H9 (cell line): ENCODE measurements around the gene LBH. TPM values are rescaled to one million over a fixed set of nuclear protein-coding genes. Genes with fewer than 3 reads are reported as not detected.
A peak's percentile ranks its signal among the peaks of the same experiment; 100 is the strongest.

Experiments
- DNase-seq: peaks from one replicate; pipeline ENCODE4 v3.0.0-alpha.2; 2017
- H2AFZ ChIP-seq: one replicate; pipeline ENCODE4 v1.6.1; 2013; ENCODE audit warnings: mild to moderate bottlenecking, low read length, control low read depth, moderate library complexity
- H2AK5ac ChIP-seq: 2 replicates; pipeline ENCODE4 v1.6.1; 2013; ENCODE audit warnings: low read length, control low read depth, mixed read lengths; ENCODE audit not compliant: insufficient read length
- H2BK120ac ChIP-seq: one replicate; pipeline ENCODE4 v1.6.1; 2013; ENCODE audit warnings: low read depth, mild to moderate bottlenecking, low read length, control low read depth, inconsistent platforms; ENCODE audit not compliant: poor library complexity, severe bottlenecking
- H2BK12ac ChIP-seq: 2 replicates; pipeline ENCODE4 v1.6.1; 2013; ENCODE audit warnings: low read length, control low read depth, mixed read lengths, low read depth; ENCODE audit not compliant: insufficient read length
- H2BK15ac ChIP-seq: 2 replicates; pipeline ENCODE4 v1.6.1; 2013; ENCODE audit warnings: low read depth, low read length, control low read depth
- H2BK20ac ChIP-seq: one replicate; pipeline ENCODE4 v1.6.1; 2013; ENCODE audit warnings: low read depth, mild to moderate bottlenecking, low read length, control low read depth, inconsistent platforms; ENCODE audit not compliant: poor library complexity, severe bottlenecking
- H2BK5ac ChIP-seq: 2 replicates; pipeline ENCODE4 v1.6.1; 2013; ENCODE audit warnings: low read length, control low read depth, mixed read lengths; ENCODE audit not compliant: insufficient read length
- H3K14ac ChIP-seq: 2 replicates; pipeline ENCODE4 v1.6.1; 2013; ENCODE audit warnings: low read length, control low read depth; ENCODE audit not compliant: insufficient read depth
- H3K18ac ChIP-seq: 2 replicates; pipeline ENCODE4 v1.6.1; 2013; ENCODE audit warnings: low read depth, mild to moderate bottlenecking, mixed read lengths, low read length, control low read depth; ENCODE audit not compliant: insufficient read length
- H3K23ac ChIP-seq: 2 replicates; pipeline ENCODE4 v1.6.1; 2013; ENCODE audit warnings: low read length, control low read depth, mixed read lengths, low read depth; ENCODE audit not compliant: insufficient read length
- H3K23me2 ChIP-seq: 2 replicates; pipeline ENCODE4 v1.6.1; 2013; ENCODE audit warnings: low read depth, mild to moderate bottlenecking, mixed read lengths, low read length, control low read depth; ENCODE audit not compliant: insufficient read length, poor library complexity, severe bottlenecking
- H3K27ac ChIP-seq: 2 replicates; pipeline ENCODE4 v1.5.1; 2013; ENCODE audit warnings: low read length, control low read depth, mixed read lengths, low read depth; ENCODE audit not compliant: insufficient read length
- H3K27me3 ChIP-seq: 2 replicates; pipeline ENCODE4 v1.6.1; 2013; ENCODE audit warnings: low read length, control low read depth, inconsistent platforms; ENCODE audit not compliant: insufficient read depth
- H3K4ac ChIP-seq: 2 replicates; pipeline ENCODE4 v1.6.1; 2013; ENCODE audit warnings: low read depth, mild to moderate bottlenecking, control low read depth, inconsistent platforms, low read length, moderate library complexity
- H3K4me1 ChIP-seq: 2 replicates; pipeline ENCODE4 v1.6.1; 2013; ENCODE audit warnings: low read length, control low read depth, inconsistent platforms; ENCODE audit not compliant: insufficient read depth
- H3K4me2 ChIP-seq: 2 replicates; pipeline ENCODE4 v1.6.1; 2013; ENCODE audit warnings: low read length, control low read depth, mixed read lengths; ENCODE audit not compliant: insufficient read length, insufficient read depth
- H3K56ac ChIP-seq: 2 replicates; pipeline ENCODE4 v1.6.1; 2013; ENCODE audit warnings: low read depth, mild to moderate bottlenecking, mixed read lengths, low read length, control low read depth; ENCODE audit not compliant: insufficient read length
- H3K79me1 ChIP-seq: 2 replicates; pipeline ENCODE4 v1.6.1; 2013; ENCODE audit warnings: low read depth, mild to moderate bottlenecking, moderate library complexity, low read length, control low read depth, inconsistent platforms; ENCODE audit not compliant: insufficient read depth, poor library complexity, severe bottlenecking
- H3K79me2 ChIP-seq: 2 replicates; pipeline ENCODE4 v1.6.1; 2013; ENCODE audit warnings: low read length, control low read depth, inconsistent platforms; ENCODE audit not compliant: insufficient read depth
- H3K9ac ChIP-seq: 2 replicates; pipeline ENCODE4 v1.6.1; 2013; ENCODE audit warnings: low read length, control low read depth, mixed read lengths; ENCODE audit not compliant: insufficient read length; ENCODE audit errors: extremely low read depth
- H3K9me3 ChIP-seq: one replicate; pipeline ENCODE4 v1.6.1; 2013; ENCODE audit warnings: low read depth, low read length, inconsistent platforms; ENCODE audit not compliant: control insufficient read depth
- H3T11ph ChIP-seq: one replicate; pipeline ENCODE4 v1.6.1; 2013; ENCODE audit warnings: mild to moderate bottlenecking, low read length, control low read depth, inconsistent platforms
- H4K20me1 ChIP-seq: one replicate; pipeline ENCODE4 v1.6.1; 2013; ENCODE audit not compliant: control insufficient read depth, insufficient read length, insufficient read depth
- H4K5ac ChIP-seq: 2 replicates; pipeline ENCODE4 v1.6.1; 2013; ENCODE audit warnings: low read depth, mild to moderate bottlenecking, mixed read lengths, low read length, control low read depth; ENCODE audit not compliant: insufficient read length
- H4K8ac ChIP-seq: replicated peaks from 2 replicates; pipeline ENCODE4 v1.6.1; 2013; ENCODE audit warnings: low read length, control low read depth, mixed read lengths, low read depth; ENCODE audit not compliant: insufficient read length
- H4K91ac ChIP-seq: 2 replicates; pipeline ENCODE4 v1.6.1; 2013; ENCODE audit warnings: low read depth, mild to moderate bottlenecking, moderate library complexity, mixed read lengths, low read length, control low read depth; ENCODE audit not compliant: insufficient read length
- H3K27ac Mint-ChIP-seq, 3 experiments: 2 replicates in 2 of 3; 3 replicates in 1 of 3; pipeline ENCODE4 v1.8.0; 2020 to 2021; ENCODE audit warnings: mixed read lengths in 3 of 3, mild to moderate bottlenecking in 1 of 3, moderate library complexity in 1 of 3
- H3K27me3 Mint-ChIP-seq: 2 replicates; pipeline ENCODE4 v1.8.0; 2021; ENCODE audit warnings: low read depth, mild to moderate bottlenecking, moderate library complexity, mixed read lengths
- H3K36me3 Mint-ChIP-seq, 3 experiments: 2 replicates in 2 of 3; 3 replicates in 1 of 3; pipeline ENCODE4 v1.8.0; 2020 to 2021; ENCODE audit warnings: low read depth in 3 of 3, mixed read lengths in 3 of 3; ENCODE audit not compliant: insufficient read depth in 1 of 3
- H3K4me1 Mint-ChIP-seq, 2 experiments: 2 replicates each; pipeline ENCODE4 v1.8.0; 2020; ENCODE audit warnings: mixed read lengths in 2 of 2
- H3K4me3 Mint-ChIP-seq, 2 experiments: 2 replicates in 1 of 2; 3 replicates in 1 of 2; pipeline ENCODE4 v1.8.0; 2020 to 2021; ENCODE audit warnings: mild to moderate bottlenecking in 2 of 2, mixed read lengths in 2 of 2, moderate library complexity in 1 of 2
- H3K9me3 Mint-ChIP-seq, 2 experiments: 2 replicates in 1 of 2; 3 replicates in 1 of 2; pipeline ENCODE4 v1.8.0; 2020; ENCODE audit warnings: mild to moderate bottlenecking in 2 of 2, mixed read lengths in 2 of 2, moderate library complexity in 1 of 2
- WGBS: extraction: QIAGEN DNeasy Blood & Tissue Kit; methylation state at CpG from one replicate; pipeline ENCODE4 v1.1.7; 2013; ENCODE audit warnings: missing lambda C conversion rate, low lambda C conversion rate, mixed read lengths; ENCODE audit not compliant: insufficient read length; ENCODE audit errors: extremely low coverage; 5-methylcytosine and 5-hydroxymethylcytosine counted together
- total RNA-seq: library from RNA; stranded (reverse); gene quantifications from 2 replicates; pipeline ENCODE4 v1.2.1, GENCODE V29; 2021
- TF ChIP-seq, protein P1 (sequence below): fragments of 200-600 bp; sonication (generic); conservative IDR thresholded peaks from 3 replicates; pipeline ENCODE4 v1.8.0; 2021; ENCODE audit warnings: antibody characterized with exemption, mild to moderate bottlenecking

Gene LBH
- total RNA-seq, 1 experiment from 2014 or later, result 53.0 TPM

GRCh38 chr2:30233271-30234009, 2.1 kb downstream of the LBH start:
- H2AFZ ChIP-seq, result no peak overlapping the region
- H3K14ac ChIP-seq, result no peak overlapping the region
- no peak overlapping the region for H2BK15ac ChIP-seq
- peaks cover 24 to 36% of the 10 kb centered on the region in 2 experiments for H3K4me1 Mint-ChIP-seq
- TF ChIP-seq, protein P1, sequence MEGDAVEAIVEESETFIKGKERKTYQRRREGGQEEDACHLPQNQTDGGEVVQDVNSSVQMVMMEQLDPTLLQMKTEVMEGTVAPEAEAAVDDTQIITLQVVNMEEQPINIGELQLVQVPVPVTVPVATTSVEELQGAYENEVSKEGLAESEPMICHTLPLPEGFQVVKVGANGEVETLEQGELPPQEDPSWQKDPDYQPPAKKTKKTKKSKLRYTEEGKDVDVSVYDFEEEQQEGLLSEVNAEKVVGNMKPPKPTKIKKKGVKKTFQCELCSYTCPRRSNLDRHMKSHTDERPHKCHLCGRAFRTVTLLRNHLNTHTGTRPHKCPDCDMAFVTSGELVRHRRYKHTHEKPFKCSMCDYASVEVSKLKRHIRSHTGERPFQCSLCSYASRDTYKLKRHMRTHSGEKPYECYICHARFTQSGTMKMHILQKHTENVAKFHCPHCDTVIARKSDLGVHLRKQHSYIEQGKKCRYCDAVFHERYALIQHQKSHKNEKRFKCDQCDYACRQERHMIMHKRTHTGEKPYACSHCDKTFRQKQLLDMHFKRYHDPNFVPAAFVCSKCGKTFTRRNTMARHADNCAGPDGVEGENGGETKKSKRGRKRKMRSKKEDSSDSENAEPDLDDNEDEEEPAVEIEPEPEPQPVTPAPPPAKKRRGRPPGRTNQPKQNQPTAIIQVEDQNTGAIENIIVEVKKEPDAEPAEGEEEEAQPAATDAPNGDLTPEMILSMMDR, result 0 out of 3 replicates have a peak, but pooled peaks have one; percentile 13
- H3K9me3 Mint-ChIP-seq, result no peaks in the 10 kb centered on the region
- H3T11ph ChIP-seq, result no peak overlapping the region
- H3K23me2 ChIP-seq, result peaks cover 20% of the 10 kb centered on the region
- no peak overlapping the region for H3K4ac ChIP-seq
- no peaks in the 10 kb centered on the region for H3K9me3 ChIP-seq
- H4K8ac ChIP-seq, result no peak overlapping the region
- peaks cover 3% of the 10 kb centered on the region; the same call in 1 of the 2 replicates for H3K4me1 ChIP-seq
- H3K9ac ChIP-seq, result no peak overlapping the region
- no peaks in the 10 kb centered on the region for H3K79me1 ChIP-seq
- peaks cover 6% of the 10 kb centered on the region; the same call in 1 of the 2 replicates for H3K27me3 ChIP-seq
- peaks cover 9 to 35% (median 12%) of the 10 kb centered on the region in 3 experiments; a peak in 6 of 7 replicates for H3K36me3 Mint-ChIP-seq
- no CpG with 5 or more reads among the region's 4 CpGs for WGBS
- H4K91ac ChIP-seq, result no peak overlapping the region
- H2BK20ac ChIP-seq, result no peak overlapping the region
- no peaks in the 10 kb centered on the region for H4K20me1 ChIP-seq
- H2BK12ac ChIP-seq, result no peak overlapping the region
- H3K27me3 Mint-ChIP-seq, result peaks cover 27% of the 10 kb centered on the region
- H2BK5ac ChIP-seq, result no peak overlapping the region
- no peak overlapping the region for H2AK5ac ChIP-seq
- H3K18ac ChIP-seq, result no peak overlapping the region
- H3K4me3 Mint-ChIP-seq, result peak overlapping the region; percentile 79 to 89
- H4K5ac ChIP-seq, result no peak overlapping the region
- no peak for DNase-seq
- no peak overlapping the region for H3K27ac Mint-ChIP-seq
- no peak overlapping the region for H3K27ac ChIP-seq
- no peak overlapping the region for H2BK120ac ChIP-seq
- H3K4me2 ChIP-seq, result peak overlapping the region; percentile 70
- no peak overlapping the region for H3K23ac ChIP-seq
- H3K79me2 ChIP-seq, result no peaks in the 10 kb centered on the region
- H3K56ac ChIP-seq, result no peak overlapping the region
